ENCODE data around the gene DDN.

GRCh38 chr12:49012739-49013138 is 13.6 kb upstream of the DDN start:
- TF ChIP-seq CTCF (IDR thresholded peaks at IDR 0.05) (no peak), POLR2A (IDR thresholded peaks at IDR 0.05) (no peak)
